Gastrocnemius medialis (tissue), 4 donors: ENCODE measurements around the gene METTL2B. TPM values are rescaled to one million over a fixed set of nuclear protein-coding genes. Genes with fewer than 3 reads are reported as not detected.
A peak's percentile ranks its signal among the peaks of the same experiment; 100 is the strongest.
"Not testable (repeated sequence)": the region's sequence is repeated elsewhere in the genome, so short reads cannot be mapped to it uniquely, and the experiment has no call there.

ENCODE experiments used
- ATAC-seq, 2 donors: fragments of 150-250 bp; one replicate each; pipeline ENCODE4 v1.9.1; 2016
- DNase-seq, 2 donors: peaks; one replicate each; pipeline ENCODE4 v3.0.0-alpha.2; 2019
- H3K27ac ChIP-seq, 4 donors: fragments of 200-600 bp; sonication (generic); 1 replicate in 1 of 4; 2 replicates in 3 of 4; pipeline ENCODE4 v1.5.1; 2016 to 2018; ENCODE audit warnings: mild to moderate bottlenecking in 2 of 4, moderate library complexity in 1 of 4
- H3K27me3 ChIP-seq, 3 donors: fragments of 200-600 bp; sonication (generic) in 2 of 3; 1 replicate in 1 of 3; 2 replicates in 2 of 3; pipeline versions ENCODE4 v1.5.1 to v1.6.0; 2016 to 2019; ENCODE audit warnings: mild to moderate bottlenecking in 1 of 3, moderate library complexity in 1 of 3
- H3K36me3 ChIP-seq, 2 donors: fragments of 200-600 bp; sonication (generic) in 1 of 2; one replicate each; pipeline ENCODE4 v1.5.1; 2017 to 2018
- H3K4me1 ChIP-seq, 2 donors: fragments of 200-600 bp; sonication (generic) in 1 of 2; one replicate each; pipeline ENCODE4 v1.5.1; 2016 to 2017; ENCODE audit warnings: mild to moderate bottlenecking in 2 of 2
- H3K4me3 ChIP-seq, 4 donors: fragments of 200-600 bp; sonication (generic) in 3 of 4; 1 replicate in 1 of 4; 2 replicates in 3 of 4; pipeline ENCODE4 v1.5.1; 2016 to 2019; ENCODE audit warnings: mild to moderate bottlenecking in 2 of 4
- H3K9me3 ChIP-seq, 3 donors: fragments of 200-600 bp; sonication (generic) in 2 of 3; 1 replicate in 1 of 3; 2 replicates in 2 of 3; pipeline ENCODE4 v1.5.1; 2016 to 2019
- POLR2A ChIP-seq, 2 donors: fragments of 450-650 bp; IDR thresholded peaks; one replicate each; pipeline ENCODE4 v1.6.1; 2017; ENCODE audit warnings: antibody characterized with exemption in 2 of 2, mild to moderate bottlenecking in 2 of 2, moderate library complexity in 2 of 2
- in situ Hi-C, 4 donors: fragments of 200-750 bp; cut with MboI; loops; one replicate each; pipeline versions ENCODE4 v1.15.0 to v1.8.0; 2017; ENCODE audit warnings: low sequenced_read_pairs in 4 of 4
- intact Hi-C: fragments of 100-400 bp; cut with DNase I; formaldehyde crosslinking; loops from one replicate; pipeline ENCODE4 v1.15.1; 2023; ENCODE audit warnings: low total_unique reads
- total RNA-seq, 4 donors: library from RNA; depleted of rRNA; stranded (reverse); fragments of >200 nt; gene quantifications; one replicate each; pipeline versions ENCODE4 v1.1.0 to v1.2.3, GENCODE V29; 2016
- TF ChIP-seq, protein P1 (sequence below), 5 experiments: fragments of 450-650 bp in 3 of 5; fragments of 200-600 bp in 2 of 5; sonication (generic) in 2 of 5; IDR thresholded peaks in 4 of 5; conservative IDR thresholded peaks in 1 of 5; 1 replicate in 4 of 5; 2 replicates in 1 of 5; pipeline ENCODE4 v1.5.1; 2016 to 2019; ENCODE audit warnings: antibody characterized with exemption in 5 of 5, mild to moderate bottlenecking in 3 of 5, moderate library complexity in 3 of 5

Gene METTL2B
- 10 to 100 TPM; 19.8 to 22.5 (median 20.6) TPM for total RNA-seq

- Histone ChIP-seq H3K4me3 (peak within 1 kb of the TSS; percentile 70 to 99 (median 85)), H3K4me1 (peaks cover 11 to 12% of the 10 kb centered on the region in 2 donors), H3K36me3 (peaks cover 0 to 13% of the 10 kb centered on the region in 2 donors), H3K27ac (peak within 1 kb of the TSS; percentile 87 to 94 (median 90))
- H3K9me3 ChIP-seq, H3K27me3 ChIP-seq, in situ Hi-C loops: not testable (repeated sequence)
- ATAC-seq, result peak; percentile 99
- intact Hi-C loops, result loop anchor here (1.0 to 2.0 kb wide), 3 partner anchors 133 to 406 kb away; partner anchors contain the start of genes CALU and RBM28
- TF ChIP-seq, protein P1, sequence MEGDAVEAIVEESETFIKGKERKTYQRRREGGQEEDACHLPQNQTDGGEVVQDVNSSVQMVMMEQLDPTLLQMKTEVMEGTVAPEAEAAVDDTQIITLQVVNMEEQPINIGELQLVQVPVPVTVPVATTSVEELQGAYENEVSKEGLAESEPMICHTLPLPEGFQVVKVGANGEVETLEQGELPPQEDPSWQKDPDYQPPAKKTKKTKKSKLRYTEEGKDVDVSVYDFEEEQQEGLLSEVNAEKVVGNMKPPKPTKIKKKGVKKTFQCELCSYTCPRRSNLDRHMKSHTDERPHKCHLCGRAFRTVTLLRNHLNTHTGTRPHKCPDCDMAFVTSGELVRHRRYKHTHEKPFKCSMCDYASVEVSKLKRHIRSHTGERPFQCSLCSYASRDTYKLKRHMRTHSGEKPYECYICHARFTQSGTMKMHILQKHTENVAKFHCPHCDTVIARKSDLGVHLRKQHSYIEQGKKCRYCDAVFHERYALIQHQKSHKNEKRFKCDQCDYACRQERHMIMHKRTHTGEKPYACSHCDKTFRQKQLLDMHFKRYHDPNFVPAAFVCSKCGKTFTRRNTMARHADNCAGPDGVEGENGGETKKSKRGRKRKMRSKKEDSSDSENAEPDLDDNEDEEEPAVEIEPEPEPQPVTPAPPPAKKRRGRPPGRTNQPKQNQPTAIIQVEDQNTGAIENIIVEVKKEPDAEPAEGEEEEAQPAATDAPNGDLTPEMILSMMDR (IDR thresholded peaks at IDR 0.05 in 4 of 5, conservative IDR thresholded peaks at IDR 0.05 in 1 of 5), result peak in 4 of 5 experiments; percentile 28 to 51 (median 44)
- peak; percentile 61 to 75 for TF ChIP-seq POLR2A (IDR thresholded peaks at IDR 0.05)
- peak; percentile 79 to 88 for DNase-seq
These were observed at the start of gene METTL2B for GRCh38 chr7:128476402-128477335. TSS of gene METTL2B (plus strand) at chr7:128476748. CDS start at chr7:128476766, 18 bp downstream.

- Histone ChIP-seq H3K4me1 (peaks cover 0 to 4% of the 10 kb centered on the region in 2 donors), H3K27ac (no peak overlapping the region), H3K9me3 (no peaks in the 10 kb centered on the region), H3K27me3 (no peaks in the 10 kb centered on the region), H3K36me3 (no peaks in the 10 kb centered on the region), H3K4me3 (no peak overlapping the region)
- TF ChIP-seq, protein P1 (IDR thresholded peaks at IDR 0.05 in 4 of 5, conservative IDR thresholded peaks at IDR 0.05 in 1 of 5), result peak; percentile 75 to 90 (median 82)
- no peak for TF ChIP-seq POLR2A (IDR thresholded peaks at IDR 0.05)
- intact Hi-C loops (loop anchor here (1.0 kb wide), 1 partner anchor 34 kb away; no protein-coding TSS in a partner anchor), in situ Hi-C loops (loop anchor here in 2 of 4 donors (5.0 kb wide), 1 partner anchor 35 kb away; no protein-coding TSS in a partner anchor)
- ATAC-seq, result peak; percentile 62 to 69
- DNase-seq, result no peak
These were observed 49.2 kb upstream of the METTL2B start for GRCh38 chr7:128427289-128427891.

- H3K27ac ChIP-seq, result no peak overlapping the region
- H3K9me3 ChIP-seq, result no peaks in the 10 kb centered on the region
- intact Hi-C loops, result no loop called here
- no peaks in the 10 kb centered on the region for H3K36me3 ChIP-seq
- in situ Hi-C loops, result no loop called here
- no peaks in the 10 kb centered on the region for H3K27me3 ChIP-seq
- no peak overlapping the region for H3K4me3 ChIP-seq
- ATAC-seq (no peak), DNase-seq (no peak)
- no peak for TF ChIP-seq POLR2A (IDR thresholded peaks at IDR 0.05)
- TF ChIP-seq, protein P1 (IDR thresholded peaks at IDR 0.05 in 4 of 5, conservative IDR thresholded peaks at IDR 0.05 in 1 of 5), result no peak
- H3K4me1 ChIP-seq, result peaks cover 0 to 4% of the 10 kb centered on the region in 2 donors
These were observed 46.3 kb upstream of the METTL2B start for GRCh38 chr7:128430207-128430606.

- DNase-seq, result no peak
- no peak for ATAC-seq
- Histone ChIP-seq H3K27me3 (no peaks in the 10 kb centered on the region), H3K9me3 (no peaks in the 10 kb centered on the region), H3K36me3 (no peaks in the 10 kb centered on the region), H3K4me3 (no peak overlapping the region), H3K27ac (no peak overlapping the region), H3K4me1 (peaks cover 0 to 4% of the 10 kb centered on the region in 2 donors)
- TF ChIP-seq, protein P1 (IDR thresholded peaks at IDR 0.05 in 4 of 5, conservative IDR thresholded peaks at IDR 0.05 in 1 of 5), result no peak
- no peak for TF ChIP-seq POLR2A (IDR thresholded peaks at IDR 0.05)
- intact Hi-C loops (no loop called here), in situ Hi-C loops (no loop called here)
These were observed 45.3 kb upstream of the METTL2B start for GRCh38 chr7:128431221-128431620.
